Measurements from ENCODE around the gene TMEM238L. TPM values are rescaled to one million over a fixed set of nuclear protein-coding genes. Genes with fewer than 3 reads are reported as not detected.

The TMEM238L gene
- total and polyA plus RNA-seq, 2 experiments from 2014 or later = not detected

- peaks cover 26% of the 10 kb centered on the region for H3K4me1 ChIP-seq (ENCODE audit: insufficient read depth)
- H3K9me2 ChIP-seq (ENCODE audit: insufficient read depth) = no peaks in the 10 kb centered on the region
- Mint-ChIP-seq H3K27ac (no peak overlapping the region), H3K4me3 (peak overlapping the region; percentile 61), H3K9me3 (peaks cover 23% of the 10 kb centered on the region), H3K27me3 (ENCODE audit: insufficient read depth, low read depth, poor library complexity) (peaks cover 19% of the 10 kb centered on the region), H3K36me3 (ENCODE audit: low read depth) (peaks cover 6% of the 10 kb centered on the region; the same call in 2 of the 3 replicates), H3K4me1 (peaks cover 27% of the 10 kb centered on the region)
- TF ChIP-seq EZH2 (IDR thresholded peaks at IDR 0.05; ENCODE audit: low read depth, unreplicated experiment) (no peak), CREB1 (CRISPR knock-in tag; IDR thresholded peaks at IDR 0.05; ENCODE audit: low read depth) (no peak), CTCF (conservative IDR thresholded peaks at IDR 0.05; ENCODE audit: low read depth in 2 of 2) (no peak), STAT1 (IDR thresholded peaks at IDR 0.05; ENCODE audit: unreplicated experiment) (no peak), NANOG (IDR thresholded peaks at IDR 0.05; ENCODE audit: borderline replicate concordance) (no peak), JUNB (IDR thresholded peaks at IDR 0.05; ENCODE audit: unreplicated experiment) (no peak), ZNF114 (CRISPR knock-in tag; IDR thresholded peaks at IDR 0.05) (no peak), ZNF331 (CRISPR knock-in tag; IDR thresholded peaks at IDR 0.05; ENCODE audit: low read depth) (no peak)
- H3K4me3 ChIP-seq = peak overlapping the region; percentile 89
- DNase-seq (ENCODE audit: low spot score) = peak; percentile 22
- H3K4me2 ChIP-seq = peak overlapping the region; percentile 100
- ATAC-seq = peak; percentile 24
- H3F3A ChIP-seq (replicated peaks; ENCODE audit: low read depth) = 0 out of 2 replicates have a peak, but pooled peaks cover 3% of the 10 kb centered on the region
- no peaks in the 10 kb centered on the region for H3K27me3 ChIP-seq (ENCODE audit: insufficient read depth)
- no peaks in the 10 kb centered on the region for H3K79me2 ChIP-seq (replicated peaks; ENCODE audit: insufficient read depth)
- no peaks in the 10 kb centered on the region for H3K36me3 ChIP-seq (ENCODE audit: insufficient read depth)
- no peaks in the 10 kb centered on the region for H4K20me1 ChIP-seq (replicated peaks; ENCODE audit: insufficient read depth)
- H3K27ac ChIP-seq (ENCODE audit: low read depth) = no peak overlapping the region
- peak overlapping the region; percentile 100 for H2AFZ ChIP-seq
Observed at GRCh38 chr17:10843811-10844210, 39.9 kb upstream of the TMEM238L start.

- Mint-ChIP-seq H3K4me3 (no peak overlapping the region), H3K27ac (peak overlapping the region; percentile 64; the same call in 1 of the 2 replicates), H3K27me3 (ENCODE audit: insufficient read depth, low read depth, poor library complexity) (peaks cover 19% of the 10 kb centered on the region), H3K36me3 (ENCODE audit: low read depth) (peaks cover 6% of the 10 kb centered on the region; the same call in 2 of the 3 replicates), H3K9me3 (peaks cover 19% of the 10 kb centered on the region), H3K4me1 (peaks cover 28% of the 10 kb centered on the region)
- Histone ChIP-seq H3K9me2 (ENCODE audit: insufficient read depth) (no peaks in the 10 kb centered on the region), H3K4me2 (no peak overlapping the region), H3K4me3 (no peak overlapping the region), H2AFZ (no peak overlapping the region), H4K20me1 (replicated peaks; ENCODE audit: insufficient read depth) (no peaks in the 10 kb centered on the region), H3K4me1 (ENCODE audit: insufficient read depth) (peaks cover 26% of the 10 kb centered on the region), H3K36me3 (ENCODE audit: insufficient read depth) (no peaks in the 10 kb centered on the region), H3F3A (replicated peaks; ENCODE audit: low read depth) (0 out of 2 replicates have a peak, but pooled peaks cover 3% of the 10 kb centered on the region), H3K27ac (ENCODE audit: low read depth) (no peak overlapping the region), H3K79me2 (replicated peaks; ENCODE audit: insufficient read depth) (no peaks in the 10 kb centered on the region), H3K27me3 (ENCODE audit: insufficient read depth) (no peaks in the 10 kb centered on the region)
- ATAC-seq = peak; percentile 31
- peak; percentile 40 for DNase-seq (ENCODE audit: low spot score)
- TF ChIP-seq ZNF331 (CRISPR knock-in tag; IDR thresholded peaks at IDR 0.05; ENCODE audit: low read depth) (no peak), ETS1 (IDR thresholded peaks at IDR 0.05) (no peak), NANOG (IDR thresholded peaks at IDR 0.05; ENCODE audit: borderline replicate concordance) (no peak), EZH2 (IDR thresholded peaks at IDR 0.05; ENCODE audit: low read depth, unreplicated experiment) (no peak), POLR2AphosphoS5 (IDR thresholded peaks at IDR 0.05; ENCODE audit: low read depth) (no peak), CTCF (conservative IDR thresholded peaks at IDR 0.05; ENCODE audit: low read depth in 2 of 2) (no peak), JUNB (IDR thresholded peaks at IDR 0.05; ENCODE audit: unreplicated experiment) (no peak), CREB1 (CRISPR knock-in tag; IDR thresholded peaks at IDR 0.05; ENCODE audit: low read depth) (no peak), EZH2phosphoT487 (IDR thresholded peaks at IDR 0.05; ENCODE audit: unreplicated experiment) (no peak), STAT1 (IDR thresholded peaks at IDR 0.05; ENCODE audit: unreplicated experiment) (no peak)
Observed at GRCh38 chr17:10842658-10843057, 38.8 kb upstream of the TMEM238L start.

Measured in GM23338 (cell line).